HG02678 (cell line): ENCODE measurements around the gene CKB.

ENCODE experiments used
- ATAC-seq: cut with Tn5 transposase; IDR thresholded peaks from one replicate; pipeline ENCODE4 v1.9.1; 2021; ENCODE audit warnings: mild to moderate bottlenecking, moderate library complexity; ENCODE audit not compliant: unreplicated experiment

CKB gene

GRCh38 chr14:103539056-103539825 is 16.6 kb upstream of the CKB start:
- no peak for ATAC-seq

GRCh38 chr14:103538291-103539055 is 15.8 kb upstream of the CKB start:
- no peak for ATAC-seq

GRCh38 chr14:103537175-103537990 is 14.8 kb upstream of the CKB start:
- ATAC-seq: no peak

GRCh38 chr14:103536693-103537092 is 14.1 kb upstream of the CKB start:
- ATAC-seq: no peak

GRCh38 chr14:103535891-103536565 is 13.4 kb upstream of the CKB start:
- ATAC-seq: no peak

- ATAC-seq: no peak
Observed at GRCh38 chr14:103535081-103535890, 12.7 kb upstream of the CKB start.

- ATAC-seq: no peak
Observed at GRCh38 chr14:103534576-103535061, 12.0 kb upstream of the CKB start.

- ATAC-seq: no peak
Observed at GRCh38 chr14:103533999-103534575, 11.5 kb upstream of the CKB start.

- no peak for ATAC-seq
Observed at GRCh38 chr14:103533137-103533998, 10.7 kb upstream of the CKB start.

- ATAC-seq: no peak
Observed at GRCh38 chr14:103532216-103533136, 9.8 kb upstream of the CKB start.

GRCh38 chr14:103531421-103532215 is 9.0 kb upstream of the CKB start:
- ATAC-seq: no peak

GRCh38 chr14:103530831-103531230 is 8.2 kb upstream of the CKB start:
- no peak for ATAC-seq

GRCh38 chr14:103530390-103530789 is 7.8 kb upstream of the CKB start:
- no peak for ATAC-seq

GRCh38 chr14:103529383-103530365 is 7.0 kb upstream of the CKB start:
- ATAC-seq: no peak

- ATAC-seq: peak; percentile 45
Observed at GRCh38 chr14:103528587-103529382, 6.2 kb upstream of the CKB start, which contains the start of gene TRMT61A. Gene TRMT61A (plus strand): TSS chr14:103529196. CDS start chr14:103529979, 783 bp downstream.
